ENCODE measurements around the gene ART1.
A peak's percentile ranks its signal among the peaks of the same experiment; 100 is the strongest.
"Not testable (repeated sequence)": the region's sequence is repeated elsewhere in the genome, so short reads cannot be mapped to it uniquely, and the experiment has no call there.

ART1 gene

GRCh38 chr11:3632070-3632660, 12.8 kb upstream of the ART1 start:
- DNase-seq = no peak

GRCh38 chr11:3635641-3636375, 9.1 kb upstream of the ART1 start:
- no peak for DNase-seq

- no peak for DNase-seq
Observed at GRCh38 chr11:3637201-3637600, 7.7 kb upstream of the ART1 start.

- DNase-seq = no peak
Observed at GRCh38 chr11:3638513-3638912, 6.4 kb upstream of the ART1 start.

- DNase-seq = no peak
Observed at GRCh38 chr11:3639841-3640240, 5.1 kb upstream of the ART1 start.

GRCh38 chr11:3641191-3641590, 3.7 kb upstream of the ART1 start:
- no peak for DNase-seq

- no peak for DNase-seq
Observed at GRCh38 chr11:3641701-3642070, 3.2 kb upstream of the ART1 start, which contains the start of gene ART5. Gene ART5 (minus strand): TSS chr11:3641992. CDS start chr11:3641862, 130 bp downstream.

- DNase-seq = peak; percentile 57
Observed at GRCh38 chr11:3642071-3642951, 2.6 kb upstream of the ART1 start.

GRCh38 chr11:3643102-3643546, 1.8 kb upstream of the ART1 start:
- DNase-seq = not testable (repeated sequence)

GRCh38 chr11:3645552-3645951, 624 bp downstream of the ART1 start:
- no peak for DNase-seq

- DNase-seq = not testable (repeated sequence)
Observed at GRCh38 chr11:3648843-3649242, 3.9 kb downstream of the ART1 start.

GRCh38 chr11:3649374-3649773, 4.4 kb downstream of the ART1 start:
- not testable (repeated sequence) for DNase-seq

GRCh38 chr11:3652514-3652913, 7.6 kb downstream of the ART1 start:
- not testable (repeated sequence) for DNase-seq

GRCh38 chr11:3655547-3655946, 10.6 kb downstream of the ART1 start:
- no peak for DNase-seq

- not testable (repeated sequence) for DNase-seq
Observed at GRCh38 chr11:3657331-3657730, 12.4 kb downstream of the ART1 start.

- DNase-seq = no peak
Observed at GRCh38 chr11:3658252-3658651, 13.3 kb downstream of the ART1 start.

GRCh38 chr11:3659595-3660515, 14.9 kb downstream of the ART1 start:
- no peak for DNase-seq

GRCh38 chr11:3660960-3661359, 16.0 kb downstream of the ART1 start:
- DNase-seq = no peak

- DNase-seq = no peak
Observed at GRCh38 chr11:3662856-3663255, 17.9 kb downstream of the ART1 start.

- DNase-seq = no peak
Observed at GRCh38 chr11:3664032-3664630, 19.2 kb downstream of the ART1 start.

GRCh38 chr11:3665336-3666022, 20.6 kb downstream of the ART1 start:
- no peak for DNase-seq
